K562 (cell line): ENCODE measurements around the gene FADS6. TPM values are rescaled to one million over a fixed set of nuclear protein-coding genes. Genes with fewer than 3 reads are reported as not detected.
A peak's percentile ranks its signal among the peaks of the same experiment; 100 is the strongest.

Source experiments
- ATF7 ChIP-seq: fragments of 450-650 bp; IDR thresholded peaks from 2 replicates; pipeline ENCODE4 v1.7.1; 2014; ENCODE audit warnings: mild to moderate bottlenecking, moderate library complexity
- CBFB ChIP-seq: sonication (generic); formaldehyde crosslinking; IDR thresholded peaks from 2 replicates; pipeline ENCODE4 v1.4.0; 2020; ENCODE audit warnings: mild to moderate bottlenecking, missing genetic modification reagents
- GABPB2 ChIP-seq: fragments of 250-450 bp; sonication (Bioruptor Pico); conservative IDR thresholded peaks from 2 replicates; pipeline ENCODE4 v1.5.1; 2021; ENCODE audit warnings: mild to moderate bottlenecking
- GTF3C2 ChIP-seq: IDR thresholded peaks from 3 replicates; pipeline ENCODE4 v1.6.1; 2011; ENCODE audit warnings: borderline replicate concordance, mild to moderate bottlenecking, moderate library complexity; ENCODE audit not compliant: insufficient read length; ENCODE audit errors: extremely low read depth
- HMG20B ChIP-seq: fragments of 250-450 bp; sonication (Bioruptor Pico); IDR thresholded peaks from 2 replicates; pipeline ENCODE4 v1.5.0; 2021; ENCODE audit warnings: mild to moderate bottlenecking
- NFXL1 ChIP-seq: fragments of 450-650 bp; formaldehyde crosslinking; IDR thresholded peaks from 2 replicates; pipeline ENCODE4 v1.4.0; 2021; ENCODE audit warnings: mild to moderate bottlenecking
- PRPF4 ChIP-seq: fragments of 200-400 bp; formaldehyde crosslinking; IDR thresholded peaks from one replicate; pipeline ENCODE4 v1.6.1; 2017; ENCODE audit warnings: low read length, low read depth, mild to moderate bottlenecking; ENCODE audit not compliant: insufficient read depth, poor library complexity, severe bottlenecking
- RBM39 ChIP-seq: fragments of 200-400 bp; formaldehyde crosslinking; optimal IDR thresholded peaks from 2 replicates; pipeline ENCODE3; 2018; ENCODE audit warnings: low read depth, low read length
- RHOXF2B ChIP-seq: fragments of 250-450 bp; sonication (Bioruptor Pico); conservative IDR thresholded peaks from 2 replicates; pipeline ENCODE4 v1.5.1; 2021
- SMAD1 ChIP-seq: fragments of 150-350 bp; IDR thresholded peaks from 2 replicates; pipeline ENCODE4 v1.6.1; 2014; ENCODE audit warnings: low read length, low read depth; ENCODE audit not compliant: partially characterized antibody
- U2AF1 ChIP-seq: fragments of 200-400 bp; formaldehyde crosslinking; optimal IDR thresholded peaks from 2 replicates; pipeline ENCODE3; 2017; ENCODE audit warnings: mild to moderate bottlenecking, low read depth, low read length, moderate library complexity
- XRCC5 ChIP-seq: fragments of 200-400 bp; formaldehyde crosslinking; IDR thresholded peaks from 2 replicates; pipeline ENCODE4 v1.6.1; 2017; ENCODE audit warnings: low read depth, mild to moderate bottlenecking, low read length
- ZBTB40 ChIP-seq, 2 experiments: fragments of 450-650 bp in 1 of 2; sonication (generic) in 1 of 2; formaldehyde crosslinking in 1 of 2; IDR thresholded peaks; 2 replicates each; pipeline versions ENCODE4 v1.7.1 to v1.9.0; 2016 to 2022; ENCODE audit warnings: inconsistent platforms in 1 of 2, mild to moderate bottlenecking in 1 of 2, missing genetic modification reagents in 1 of 2
- ZFPM2 ChIP-seq: fragments of 250-450 bp; sonication (Bioruptor Pico); IDR thresholded peaks from 2 replicates; pipeline ENCODE4 v1.5.1; 2022; ENCODE audit warnings: mild to moderate bottlenecking
- polyA plus RNA-seq, 8 experiments: library from polyadenylated mRNA; depleted of rRNA in 4 of 8; stranded (reverse) in 5 of 8; unstranded in 3 of 8; fragments of >200 nt; fragmentation: Nextera tagmentation in 2 of 8; fragmentation: Illumina TruSeq in 1 of 8; extraction: Ambion mirVana in 2 of 8; extraction: Trizol in 1 of 8; gene quantifications; 2 replicates each; pipeline versions ENCODE4 v1.2.1 to v1.2.3, GENCODE V29; 2011 to 2014; ENCODE audit warnings: inconsistent platforms in 1 of 8, missing spikeins in 1 of 8
- total RNA-seq, 7 experiments: library from RNA; depleted of rRNA in 6 of 7; stranded (reverse); fragments of >200 nt in 6 of 7; fragmentation: Illumina TruSeq in 2 of 7; extraction: Trizol in 2 of 7; gene quantifications; 2 replicates each; pipeline versions ENCODE4 v1.2.1 to v1.2.3, GENCODE V29; 2011 to 2021; ENCODE audit warnings: low replicate concordance in 1 of 7
- TF ChIP-seq, protein P1 (sequence below): fragments of 450-650 bp; conservative IDR thresholded peaks from 2 replicates; pipeline ENCODE4 v1.6.1; 2016; ENCODE audit warnings: missing genetic modification characterization, low read depth, mild to moderate bottlenecking, missing compliant biosample characterization, moderate library complexity

FADS6 gene
- total and polyA plus RNA-seq, 9 of the 15 experiments (the other 6 are each of a cell fraction or from before 2014, with no cell fraction given), result 0.18 to 0.22 TPM; not detected in 7

DNA sequence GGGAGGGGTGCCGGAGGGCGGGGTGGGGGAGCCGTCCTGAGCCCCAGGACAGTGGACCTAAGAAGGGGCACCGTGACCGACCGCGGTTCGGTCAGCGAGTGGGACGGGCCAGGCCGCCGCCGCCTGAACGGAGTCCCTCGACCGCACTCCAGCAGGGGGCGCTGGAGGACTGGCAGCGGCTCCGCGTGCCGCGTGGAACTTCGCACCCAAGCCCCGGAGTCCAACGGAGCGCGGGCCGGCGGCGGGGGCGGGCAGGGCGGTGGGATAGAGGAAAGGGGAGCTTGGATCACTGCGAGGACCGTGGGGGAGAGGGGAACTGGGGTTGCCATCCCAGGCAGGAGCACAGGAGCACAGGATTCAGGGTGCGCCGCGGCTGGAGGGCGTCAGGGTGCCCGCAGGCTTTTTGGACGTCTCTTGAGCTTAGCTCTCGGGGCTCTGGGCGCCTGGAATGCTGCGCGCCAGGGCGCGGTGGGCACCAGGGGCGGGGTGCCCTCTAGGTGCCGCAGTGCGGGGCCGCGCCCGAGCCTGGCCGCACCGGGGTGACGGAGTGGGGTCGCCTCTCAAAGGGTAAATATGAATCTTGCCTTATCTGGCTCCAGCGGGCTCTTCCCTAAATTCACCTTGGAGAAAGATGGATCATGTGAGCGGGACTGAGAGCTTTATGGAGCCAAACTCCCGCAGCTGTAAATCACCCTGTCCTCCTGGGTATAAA lies 30.3 kb upstream of the FADS6 start (continued):
- no peak for TF ChIP-seq ZBTB40 (IDR thresholded peaks at IDR 0.05)
- peak; percentile 30; the same call in 1 of the 2 replicates for TF ChIP-seq ZBTB40 (CRISPR knock-in tag; IDR thresholded peaks at IDR 0.05)
- TF ChIP-seq PRPF4, result no peak
- no peak for TF ChIP-seq ATF7
- TF ChIP-seq RBM39, result no peak
- no peak for TF ChIP-seq U2AF1
- TF ChIP-seq, protein P1, sequence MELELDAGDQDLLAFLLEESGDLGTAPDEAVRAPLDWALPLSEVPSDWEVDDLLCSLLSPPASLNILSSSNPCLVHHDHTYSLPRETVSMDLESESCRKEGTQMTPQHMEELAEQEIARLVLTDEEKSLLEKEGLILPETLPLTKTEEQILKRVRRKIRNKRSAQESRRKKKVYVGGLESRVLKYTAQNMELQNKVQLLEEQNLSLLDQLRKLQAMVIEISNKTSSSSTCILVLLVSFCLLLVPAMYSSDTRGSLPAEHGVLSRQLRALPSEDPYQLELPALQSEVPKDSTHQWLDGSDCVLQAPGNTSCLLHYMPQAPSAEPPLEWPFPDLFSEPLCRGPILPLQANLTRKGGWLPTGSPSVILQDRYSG, result no peak
- no peak for TF ChIP-seq SMAD1
- no peak for TF ChIP-seq GABPB2 (CRISPR knock-in tag)
- TF ChIP-seq XRCC5, result no peak
- no peak for TF ChIP-seq ZFPM2 (CRISPR knock-in tag)
- no peak for TF ChIP-seq GTF3C2
- TF ChIP-seq CBFB (CRISPR knock-in tag), result peak; percentile 97
- TF ChIP-seq HMG20B (CRISPR knock-in tag), result no peak
- no peak for TF ChIP-seq RHOXF2B (CRISPR knock-in tag)
- TF ChIP-seq NFXL1, result no peak
